Gastrocnemius medialis (tissue), 4 donors: ENCODE measurements around the gene MICALL2. TPM values are rescaled to one million over a fixed set of nuclear protein-coding genes. Genes with fewer than 3 reads are reported as not detected.

Experiments used
- ATAC-seq, 2 donors: fragments of 150-250 bp; one replicate each; pipeline ENCODE4 v1.9.1; 2016
- DNase-seq, 2 donors: peaks; one replicate each; pipeline ENCODE4 v3.0.0-alpha.2; 2019
- H3K27ac ChIP-seq, 4 donors: fragments of 200-600 bp; sonication (generic); 1 replicate in 1 of 4; 2 replicates in 3 of 4; pipeline ENCODE4 v1.5.1; 2016 to 2018; ENCODE audit warnings: mild to moderate bottlenecking in 2 of 4, moderate library complexity in 1 of 4
- H3K27me3 ChIP-seq, 3 donors: fragments of 200-600 bp; sonication (generic) in 2 of 3; 1 replicate in 1 of 3; 2 replicates in 2 of 3; pipeline versions ENCODE4 v1.5.1 to v1.6.0; 2016 to 2019; ENCODE audit warnings: mild to moderate bottlenecking in 1 of 3, moderate library complexity in 1 of 3
- H3K36me3 ChIP-seq, 2 donors: fragments of 200-600 bp; sonication (generic) in 1 of 2; one replicate each; pipeline ENCODE4 v1.5.1; 2017 to 2018
- H3K4me1 ChIP-seq, 2 donors: fragments of 200-600 bp; sonication (generic) in 1 of 2; one replicate each; pipeline ENCODE4 v1.5.1; 2016 to 2017; ENCODE audit warnings: mild to moderate bottlenecking in 2 of 2
- H3K4me3 ChIP-seq, 4 donors: fragments of 200-600 bp; sonication (generic) in 3 of 4; 1 replicate in 1 of 4; 2 replicates in 3 of 4; pipeline ENCODE4 v1.5.1; 2016 to 2019; ENCODE audit warnings: mild to moderate bottlenecking in 2 of 4
- H3K9me3 ChIP-seq, 3 donors: fragments of 200-600 bp; sonication (generic) in 2 of 3; 1 replicate in 1 of 3; 2 replicates in 2 of 3; pipeline ENCODE4 v1.5.1; 2016 to 2019
- POLR2A ChIP-seq, 2 donors: fragments of 450-650 bp; IDR thresholded peaks; one replicate each; pipeline ENCODE4 v1.6.1; 2017; ENCODE audit warnings: antibody characterized with exemption in 2 of 2, mild to moderate bottlenecking in 2 of 2, moderate library complexity in 2 of 2
- in situ Hi-C, 4 donors: fragments of 200-750 bp; cut with MboI; loops; one replicate each; pipeline versions ENCODE4 v1.15.0 to v1.8.0; 2017; ENCODE audit warnings: low sequenced_read_pairs in 4 of 4
- intact Hi-C: fragments of 100-400 bp; cut with DNase I; formaldehyde crosslinking; loops from one replicate; pipeline ENCODE4 v1.15.1; 2023; ENCODE audit warnings: low total_unique reads
- total RNA-seq, 4 donors: library from RNA; depleted of rRNA; stranded (reverse); fragments of >200 nt; gene quantifications; one replicate each; pipeline versions ENCODE4 v1.1.0 to v1.2.3, GENCODE V29; 2016
- TF ChIP-seq, protein P1 (sequence below), 5 experiments: fragments of 450-650 bp in 3 of 5; fragments of 200-600 bp in 2 of 5; sonication (generic) in 2 of 5; IDR thresholded peaks in 4 of 5; conservative IDR thresholded peaks in 1 of 5; 1 replicate in 4 of 5; 2 replicates in 1 of 5; pipeline ENCODE4 v1.5.1; 2016 to 2019; ENCODE audit warnings: antibody characterized with exemption in 5 of 5, mild to moderate bottlenecking in 3 of 5, moderate library complexity in 3 of 5

MICALL2 gene
- 1 to 10 TPM; 1.6 to 4.8 (median 2.4) TPM for total RNA-seq

GRCh38 chr7:1458683-1459511 is at the start of gene MICALL2:
Gene MICALL2, minus strand, starts transcription at chr7:1459470. Its CDS starts 144 bp downstream, at chr7:1459326.
- H3K9me3 ChIP-seq = no peaks in the 10 kb centered on the region
- peak; percentile 96 to 97 for TF ChIP-seq POLR2A (IDR thresholded peaks at IDR 0.05)
- TF ChIP-seq, protein P1, sequence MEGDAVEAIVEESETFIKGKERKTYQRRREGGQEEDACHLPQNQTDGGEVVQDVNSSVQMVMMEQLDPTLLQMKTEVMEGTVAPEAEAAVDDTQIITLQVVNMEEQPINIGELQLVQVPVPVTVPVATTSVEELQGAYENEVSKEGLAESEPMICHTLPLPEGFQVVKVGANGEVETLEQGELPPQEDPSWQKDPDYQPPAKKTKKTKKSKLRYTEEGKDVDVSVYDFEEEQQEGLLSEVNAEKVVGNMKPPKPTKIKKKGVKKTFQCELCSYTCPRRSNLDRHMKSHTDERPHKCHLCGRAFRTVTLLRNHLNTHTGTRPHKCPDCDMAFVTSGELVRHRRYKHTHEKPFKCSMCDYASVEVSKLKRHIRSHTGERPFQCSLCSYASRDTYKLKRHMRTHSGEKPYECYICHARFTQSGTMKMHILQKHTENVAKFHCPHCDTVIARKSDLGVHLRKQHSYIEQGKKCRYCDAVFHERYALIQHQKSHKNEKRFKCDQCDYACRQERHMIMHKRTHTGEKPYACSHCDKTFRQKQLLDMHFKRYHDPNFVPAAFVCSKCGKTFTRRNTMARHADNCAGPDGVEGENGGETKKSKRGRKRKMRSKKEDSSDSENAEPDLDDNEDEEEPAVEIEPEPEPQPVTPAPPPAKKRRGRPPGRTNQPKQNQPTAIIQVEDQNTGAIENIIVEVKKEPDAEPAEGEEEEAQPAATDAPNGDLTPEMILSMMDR (IDR thresholded peaks at IDR 0.05 in 4 of 5, conservative IDR thresholded peaks at IDR 0.05 in 1 of 5) = no peak
- H3K4me3 ChIP-seq = peak within 1 kb of the TSS; percentile 66 to 91 (median 70)
- H3K4me1 ChIP-seq = peaks cover 23 to 27% of the 10 kb centered on the region in 2 donors
- H3K27ac ChIP-seq = peak within 1 kb of the TSS; percentile 84 to 90 (median 88)
- in situ Hi-C loops = no loop called here
- peak; percentile 53 to 71 for DNase-seq
- intact Hi-C loops = loop anchor here (5.0 kb wide), 1 partner anchor 43 kb away; the partner anchor contains the start of gene INTS1
- no peaks in the 10 kb centered on the region for H3K36me3 ChIP-seq
- H3K27me3 ChIP-seq = no peaks in the 10 kb centered on the region
- ATAC-seq = peak; percentile 21 to 43

- DNase-seq (no peak), ATAC-seq (no peak)
- Histone ChIP-seq H3K27me3 (no peaks in the 10 kb centered on the region), H3K27ac (peak overlapping the region; percentile 62 to 79 (median 70)), H3K36me3 (no peaks in the 10 kb centered on the region), H3K4me1 (peaks cover 10 to 11% of the 10 kb centered on the region in 2 donors), H3K4me3 (no peak overlapping the region), H3K9me3 (no peaks in the 10 kb centered on the region)
- in situ Hi-C loops = no loop called here
- TF ChIP-seq, protein P1 (IDR thresholded peaks at IDR 0.05 in 4 of 5, conservative IDR thresholded peaks at IDR 0.05 in 1 of 5) = no peak
- TF ChIP-seq POLR2A (IDR thresholded peaks at IDR 0.05) = no peak
- intact Hi-C loops = no loop called here
Observed at GRCh38 chr7:1508277-1508758, 49.0 kb upstream of the MICALL2 start.

DNA sequence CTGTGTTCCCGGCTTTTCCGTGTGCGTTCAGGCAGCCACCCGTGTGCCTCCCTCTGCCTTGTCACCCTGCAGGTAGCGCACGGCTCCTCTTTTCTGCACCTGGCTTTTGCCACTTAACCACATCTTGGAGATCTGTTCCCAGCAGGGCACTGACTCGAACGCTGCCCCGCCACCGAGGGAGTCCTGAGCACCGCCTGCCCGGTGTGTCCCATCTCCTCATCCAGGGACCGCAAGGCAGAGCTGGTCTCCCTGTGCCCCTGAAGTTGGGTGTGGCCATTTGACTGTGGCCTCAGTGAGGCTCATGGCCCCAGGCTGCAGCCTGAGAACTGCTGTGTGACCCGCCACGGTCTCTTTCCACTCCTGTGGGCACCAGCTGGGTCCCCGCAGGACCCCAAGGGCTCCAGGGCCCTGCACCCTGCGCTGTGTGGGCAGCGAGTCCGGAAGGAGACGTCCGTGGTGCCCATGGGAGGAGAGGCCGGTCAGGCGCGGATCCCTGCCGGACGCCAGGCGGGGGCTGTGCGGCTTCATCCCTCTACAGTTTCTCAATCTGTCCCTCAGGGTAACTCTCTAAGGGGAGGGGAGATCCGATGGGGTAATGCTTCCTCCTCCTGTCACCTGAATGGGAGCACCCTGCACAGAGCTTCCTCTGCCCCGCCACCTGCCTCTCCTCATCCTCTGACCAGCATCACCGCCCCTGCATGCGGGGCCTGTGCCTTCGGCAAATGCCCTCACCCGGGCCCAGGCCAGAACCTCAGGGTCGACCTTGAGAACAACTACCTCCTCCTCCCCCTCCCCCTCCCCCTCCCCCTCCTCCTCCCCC is 46.7 kb upstream of the MICALL2 start:
- no peak for DNase-seq
- no peak for ATAC-seq
- Histone ChIP-seq H3K27ac (peak overlapping the region in 2 of 4 donors; percentile 26 to 48), H3K4me1 (peaks cover 13 to 21% of the 10 kb centered on the region in 2 donors), H3K4me3 (no peak overlapping the region), H3K36me3 (peaks cover 0 to 16% of the 10 kb centered on the region in 2 donors), H3K27me3 (no peaks in the 10 kb centered on the region), H3K9me3 (no peaks in the 10 kb centered on the region)
- in situ Hi-C loops (no loop called here), intact Hi-C loops (no loop called here)
- TF ChIP-seq POLR2A (IDR thresholded peaks at IDR 0.05) = no peak
- TF ChIP-seq, protein P1 (IDR thresholded peaks at IDR 0.05 in 4 of 5, conservative IDR thresholded peaks at IDR 0.05 in 1 of 5) = no peak

DNA sequence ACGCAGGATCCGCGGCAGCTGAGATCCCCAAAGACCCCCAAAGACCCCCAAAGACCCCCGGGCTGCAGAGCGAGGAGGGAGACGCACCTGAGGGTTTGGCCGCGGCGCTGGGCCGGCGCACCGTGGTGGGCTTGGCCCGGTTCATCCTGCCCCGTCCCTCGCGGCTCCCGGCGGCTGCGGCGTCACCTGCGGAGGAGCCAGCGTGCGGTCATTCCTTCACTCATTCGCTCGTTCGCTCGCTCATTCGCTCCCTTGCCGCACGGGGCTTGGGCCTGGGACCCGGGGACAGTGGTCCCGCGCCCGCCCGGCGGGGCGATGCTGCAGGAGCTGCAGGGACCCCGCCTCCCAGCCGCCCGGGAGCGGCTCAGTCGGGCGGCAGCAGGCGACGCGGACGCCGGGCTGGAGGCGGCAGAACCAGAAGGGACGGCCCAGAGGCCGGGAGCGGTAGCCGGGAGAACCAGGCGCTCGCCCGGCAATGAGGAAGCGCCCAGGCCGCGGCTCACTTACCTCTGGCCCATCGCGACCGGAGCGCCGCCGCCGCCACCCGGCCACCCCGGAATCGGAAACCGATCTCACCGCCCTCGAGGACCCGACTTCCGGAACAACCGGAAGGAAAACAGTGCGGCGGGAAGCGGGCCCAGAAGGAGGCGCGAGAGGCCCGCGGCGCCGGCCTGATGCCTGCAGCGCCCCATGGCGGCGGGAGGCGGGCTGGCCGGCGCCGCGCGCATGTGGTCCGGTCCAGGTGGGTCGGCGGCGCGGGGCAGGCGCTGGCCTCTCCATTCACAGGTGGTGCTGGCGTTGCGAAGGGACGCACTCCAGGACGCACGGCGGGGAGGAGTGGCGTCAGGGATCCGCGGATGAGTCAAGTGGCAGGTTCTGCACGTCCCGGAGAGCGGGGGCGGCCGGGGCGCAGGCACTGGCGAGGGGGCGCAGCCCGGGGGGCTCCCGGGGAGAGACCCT is 44.8 kb upstream of the MICALL2 start, which contains the start of gene INTS1:
TSS of gene INTS1 (minus strand) at position 574 of the 960 bp plus-strand sequence. CDS start at position 145, 429 bp downstream.
- H3K27ac ChIP-seq = peak within 1 kb of the TSS; percentile 48 to 91 (median 84)
- ATAC-seq = peak; percentile 92 to 93
- peak; percentile 54 to 58 for TF ChIP-seq POLR2A (IDR thresholded peaks at IDR 0.05)
- TF ChIP-seq, protein P1 (IDR thresholded peaks at IDR 0.05 in 4 of 5, conservative IDR thresholded peaks at IDR 0.05 in 1 of 5) = peak in 4 of 5 experiments; percentile 95 to 99 (median 98)
- H3K36me3 ChIP-seq = peaks cover 0 to 31% of the 10 kb centered on the region in 2 donors
- H3K4me3 ChIP-seq = peak within 1 kb of the TSS; percentile 85 to 99 (median 92)
- H3K4me1 ChIP-seq = peaks cover 13 to 21% of the 10 kb centered on the region in 2 donors
- intact Hi-C loops (loop anchor here (1.0 to 5.0 kb wide), 4 partner anchors 26 to 66 kb away; partner anchors contain the start of genes MAFK, MICALL2, PSMG3 and TMEM184A), in situ Hi-C loops (no loop called here)
- peak; percentile 88 to 90 for DNase-seq
- H3K27me3 ChIP-seq = no peaks in the 10 kb centered on the region
- H3K9me3 ChIP-seq = no peaks in the 10 kb centered on the region
